ENCODE measurements around the gene TCHHL1. TPM values are rescaled to one million over a fixed set of nuclear protein-coding genes. Genes with fewer than 3 reads are reported as not detected.

Gene TCHHL1
- total RNA-seq, 1 experiment from 2014 or later: not detected

- Histone ChIP-seq H3K9me3 (replicated peaks) (no peaks in the 10 kb centered on the region), H3K36me3 (no peaks in the 10 kb centered on the region), H3K27me3 (no peaks in the 10 kb centered on the region; the same call in 1 of the 2 replicates), H3K27ac (no peak overlapping the region), H3K4me1 (no peaks in the 10 kb centered on the region), H3K4me3 (no peak overlapping the region)
- DNase-seq: no peak
Observed at GRCh38 chr1:152061952-152062351, 26.9 kb downstream of the TCHHL1 start.

- no peak overlapping the region for H3K4me3 ChIP-seq
- H3K9me3 ChIP-seq (replicated peaks): no peaks in the 10 kb centered on the region
- H3K4me1 ChIP-seq: peaks cover 3% of the 10 kb centered on the region
- DNase-seq: peak; percentile 27 to 50
- H3K27ac ChIP-seq: no peak overlapping the region
- no peaks in the 10 kb centered on the region for H3K36me3 ChIP-seq
- peaks cover 16% of the 10 kb centered on the region for H3K27me3 ChIP-seq
Observed at GRCh38 chr1:152053375-152053774, 35.5 kb downstream of the TCHHL1 start.

- Histone ChIP-seq H3K4me1 (peaks cover 5% of the 10 kb centered on the region), H3K27ac (no peak overlapping the region), H3K9me3 (replicated peaks) (no peaks in the 10 kb centered on the region), H3K4me3 (no peak overlapping the region), H3K27me3 (peaks cover 16% of the 10 kb centered on the region), H3K36me3 (no peaks in the 10 kb centered on the region)
- peak; percentile 68 to 87 for DNase-seq
Observed at GRCh38 chr1:152052606-152053005, 36.3 kb downstream of the TCHHL1 start.

GRCh38 chr1:152050886-152051675 is 37.8 kb downstream of the TCHHL1 start:
- no peak overlapping the region for H3K27ac ChIP-seq

GRCh38 chr1:152049291-152050083 is 39.4 kb downstream of the TCHHL1 start:
- no peaks in the 10 kb centered on the region for H3K36me3 ChIP-seq
- peaks cover 12% of the 10 kb centered on the region for H3K4me1 ChIP-seq
- no peak overlapping the region for H3K4me3 ChIP-seq
- no peak for DNase-seq
- no peak overlapping the region for H3K27ac ChIP-seq
- H3K9me3 ChIP-seq (replicated peaks): no peaks in the 10 kb centered on the region
- H3K27me3 ChIP-seq: peaks cover 6% of the 10 kb centered on the region

More at GRCh38 chr1:152050886-152051675, 37.8 kb downstream of the TCHHL1 start:
- Histone ChIP-seq H3K4me3 (no peak overlapping the region), H3K36me3 (no peaks in the 10 kb centered on the region), H3K4me1 (peaks cover 12% of the 10 kb centered on the region), H3K27me3 (peaks cover 16% of the 10 kb centered on the region), H3K9me3 (replicated peaks) (no peaks in the 10 kb centered on the region)
- no peak for DNase-seq

- H3K4me3 ChIP-seq: peak overlapping the region; percentile 21
- peak in 1 of 2 experiments; percentile 67 for DNase-seq
- H3K27ac ChIP-seq: peak overlapping the region; percentile 70
- H3K4me1 ChIP-seq: peaks cover 12% of the 10 kb centered on the region
- H3K9me3 ChIP-seq (replicated peaks): no peaks in the 10 kb centered on the region
- H3K36me3 ChIP-seq: no peaks in the 10 kb centered on the region
- H3K27me3 ChIP-seq: no peaks in the 10 kb centered on the region; the same call in 1 of the 2 replicates
Observed at GRCh38 chr1:152048416-152049009, 40.4 kb downstream of the TCHHL1 start.

GRCh38 chr1:152047730-152048415 is 41.0 kb downstream of the TCHHL1 start:
- Histone ChIP-seq H3K36me3 (no peaks in the 10 kb centered on the region), H3K4me1 (peaks cover 12% of the 10 kb centered on the region), H3K4me3 (peak overlapping the region; percentile 21), H3K27ac (peak overlapping the region; percentile 70), H3K27me3 (no peaks in the 10 kb centered on the region), H3K9me3 (replicated peaks) (no peaks in the 10 kb centered on the region)
- peak; percentile 93 to 96 for DNase-seq

GRCh38 chr1:152047413-152047729 is 41.5 kb downstream of the TCHHL1 start:
- peak overlapping the region; percentile 70; the same call in 1 of the 2 replicates for H3K27ac ChIP-seq
- no peaks in the 10 kb centered on the region for H3K36me3 ChIP-seq
- H3K9me3 ChIP-seq (replicated peaks): no peaks in the 10 kb centered on the region
- DNase-seq: no peak
- H3K4me1 ChIP-seq: peaks cover 12% of the 10 kb centered on the region
- peak overlapping the region; percentile 20 for H3K4me3 ChIP-seq
- H3K27me3 ChIP-seq: no peaks in the 10 kb centered on the region

GRCh38 chr1:152044386-152044785 is 44.5 kb downstream of the TCHHL1 start:
- no peaks in the 10 kb centered on the region for H3K27me3 ChIP-seq
- H3K4me3 ChIP-seq: no peak overlapping the region
- DNase-seq: no peak
- no peak overlapping the region for H3K27ac ChIP-seq
- H3K4me1 ChIP-seq: peaks cover 12% of the 10 kb centered on the region
- H3K36me3 ChIP-seq: no peaks in the 10 kb centered on the region
- H3K9me3 ChIP-seq (replicated peaks): no peaks in the 10 kb centered on the region

- no peaks in the 10 kb centered on the region for H3K36me3 ChIP-seq
- H3K27me3 ChIP-seq: no peaks in the 10 kb centered on the region
- peaks cover 12% of the 10 kb centered on the region for H3K4me1 ChIP-seq
- DNase-seq: no peak
- H3K4me3 ChIP-seq: no peak overlapping the region
- no peak overlapping the region for H3K27ac ChIP-seq
- no peaks in the 10 kb centered on the region for H3K9me3 ChIP-seq (replicated peaks)
Observed at GRCh38 chr1:152043870-152044269, 45.0 kb downstream of the TCHHL1 start.

- no peak for DNase-seq
- peaks cover under 1% of the 10 kb centered on the region; the same call in 1 of the 2 replicates for H3K4me1 ChIP-seq
- no peaks in the 10 kb centered on the region for H3K9me3 ChIP-seq (replicated peaks)
- no peaks in the 10 kb centered on the region for H3K27me3 ChIP-seq
- H3K27ac ChIP-seq: no peak overlapping the region
- H3K36me3 ChIP-seq: no peaks in the 10 kb centered on the region
- no peak overlapping the region for H3K4me3 ChIP-seq
Observed at GRCh38 chr1:152042030-152042429, 46.8 kb downstream of the TCHHL1 start.

- Histone ChIP-seq H3K9me3 (replicated peaks) (no peaks in the 10 kb centered on the region), H3K4me1 (no peaks in the 10 kb centered on the region; the same call in 1 of the 2 replicates), H3K36me3 (no peaks in the 10 kb centered on the region), H3K27me3 (no peaks in the 10 kb centered on the region), H3K4me3 (no peak overlapping the region), H3K27ac (no peak overlapping the region)
- no peak for DNase-seq
Observed at GRCh38 chr1:152039886-152040285, 49.0 kb downstream of the TCHHL1 start.

GRCh38 chr1:152039461-152039860 is 49.4 kb downstream of the TCHHL1 start:
- Histone ChIP-seq H3K27ac (no peak overlapping the region), H3K4me3 (no peak overlapping the region), H3K4me1 (no peaks in the 10 kb centered on the region; the same call in 1 of the 2 replicates), H3K9me3 (replicated peaks) (no peaks in the 10 kb centered on the region), H3K36me3 (no peaks in the 10 kb centered on the region), H3K27me3 (no peaks in the 10 kb centered on the region)
- no peak for DNase-seq

- no peak overlapping the region for H3K27ac ChIP-seq
- no peak for DNase-seq
Observed at GRCh38 chr1:152038871-152039270, 50.0 kb downstream of the TCHHL1 start.

More at GRCh38 chr1:152038871-152039270, 50.0 kb downstream of the TCHHL1 start:
- no peak overlapping the region for H3K4me3 ChIP-seq
- H3K27me3 ChIP-seq: no peaks in the 10 kb centered on the region
- H3K4me1 ChIP-seq: peaks cover 4% of the 10 kb centered on the region; the same call in 1 of the 2 replicates
- no peaks in the 10 kb centered on the region for H3K9me3 ChIP-seq (replicated peaks)
- peaks cover 4% of the 10 kb centered on the region for H3K36me3 ChIP-seq

Data from SJCRH30 (cell line).